Measurements from ENCODE around the gene PYGM.

The PYGM gene

GRCh38 chr11:64745521-64746328, 14.0 kb downstream of the PYGM start:
- H3K36me3 ChIP-seq, result peaks cover 5 to 10% (median 8%) of the 10 kb centered on the region in 3 donors
- no peaks in the 10 kb centered on the region for H3K9me3 ChIP-seq
- no peaks in the 10 kb centered on the region for H3K27me3 ChIP-seq
- peaks cover 0 to 53% (median 36%) of the 10 kb centered on the region in 4 donors for H3K4me1 ChIP-seq
- peak; percentile 91 to 98 for DNase-seq
- peak overlapping the region; percentile 79 to 87 for H3K4me3 ChIP-seq
- intact Hi-C loops (cut with DNase I; ENCODE audit: low total_unique reads), result no loop called here
- peak overlapping the region; percentile 92 to 97 for H3K27ac ChIP-seq
- no peak for TF ChIP-seq CTCF (IDR thresholded peaks at IDR 0.05)

GRCh38 chr11:64745189-64745520, 14.6 kb downstream of the PYGM start:
- H3K27me3 ChIP-seq, result no peaks in the 10 kb centered on the region
- H3K9me3 ChIP-seq, result no peaks in the 10 kb centered on the region
- H3K36me3 ChIP-seq, result peaks cover 2 to 8% (median 5%) of the 10 kb centered on the region in 3 donors
- no peak for TF ChIP-seq CTCF (IDR thresholded peaks at IDR 0.05)
- peaks cover 0 to 53% (median 36%) of the 10 kb centered on the region in 4 donors for H3K4me1 ChIP-seq
- peak overlapping the region; percentile 92 to 97 for H3K27ac ChIP-seq
- peak; percentile 81 to 88 for DNase-seq
- intact Hi-C loops (cut with DNase I; ENCODE audit: low total_unique reads), result no loop called here
- peak overlapping the region; percentile 79 to 87 for H3K4me3 ChIP-seq

GRCh38 chr11:64744544-64745188, 15.1 kb downstream of the PYGM start:
- Histone ChIP-seq H3K36me3 (peaks cover 1 to 7% (median 5%) of the 10 kb centered on the region in 3 donors), H3K27me3 (no peaks in the 10 kb centered on the region), H3K9me3 (no peaks in the 10 kb centered on the region), H3K4me1 (peaks cover 0 to 53% (median 36%) of the 10 kb centered on the region in 4 donors), H3K4me3 (peak overlapping the region; percentile 79 to 87), H3K27ac (peak overlapping the region; percentile 92 to 97)
- DNase-seq, result no peak
- no peak for TF ChIP-seq CTCF (IDR thresholded peaks at IDR 0.05)
- intact Hi-C loops (cut with DNase I; ENCODE audit: low total_unique reads), result no loop called here

GRCh38 chr11:64743591-64744543, 15.9 kb downstream of the PYGM start, which contains the start of gene RASGRP2:
Gene RASGRP2 (minus strand): TSS chr11:64744142. CDS start chr11:64742866, 1,276 bp downstream.
- Histone ChIP-seq H3K27me3 (no peaks in the 10 kb centered on the region), H3K4me3 (peak within 1 kb of the TSS; percentile 79 to 87), H3K9me3 (no peaks in the 10 kb centered on the region), H3K27ac (peak within 1 kb of the TSS; percentile 92 to 97), H3K4me1 (peaks cover 0 to 53% (median 36%) of the 10 kb centered on the region in 4 donors), H3K36me3 (peaks cover 9 to 14% (median 13%) of the 10 kb centered on the region in 3 donors)
- peak; percentile 78 to 80 for TF ChIP-seq CTCF (IDR thresholded peaks at IDR 0.05)
- intact Hi-C loops (cut with DNase I; ENCODE audit: low total_unique reads), result no loop called here
- peak; percentile 80 to 89 for DNase-seq

All from tibial artery (tissue), 4 donors.